Measurements from ENCODE around the gene IAH1. TPM values are rescaled to one million over a fixed set of nuclear protein-coding genes. Genes with fewer than 3 reads are reported as not detected.

IAH1 gene
- total and polyA plus RNA-seq, 2 donors (not counting 3 experiments of a cell fraction or from before 2014, with no cell fraction given): 43.4 to 44.0 TPM

DNA sequence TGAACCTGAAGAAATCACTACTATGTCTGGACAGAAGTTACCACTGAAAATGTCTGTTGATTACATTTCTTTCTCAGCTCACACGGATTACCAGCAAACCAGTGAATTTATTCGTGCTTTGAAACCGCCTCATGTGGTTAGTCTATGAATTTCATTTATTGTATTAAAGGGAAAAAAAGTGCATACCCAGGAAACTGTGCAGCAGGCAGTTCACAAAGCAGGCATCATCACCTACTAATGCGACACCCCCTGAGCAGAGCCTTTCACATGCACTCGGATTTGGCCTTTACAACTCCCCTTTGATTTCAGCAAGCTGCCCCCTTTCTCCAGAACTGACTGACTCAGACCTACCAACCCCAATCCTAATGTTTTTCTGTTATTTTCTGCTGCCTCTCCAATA lies 30.8 kb upstream of the IAH1 start:
- no peaks in the 10 kb centered on the region for H3K27me3 ChIP-seq (ENCODE audit: control insufficient read depth in 2 of 2, insufficient read depth in 2 of 2, low read length in 2 of 2)
- H3K4me1 ChIP-seq (ENCODE audit: control insufficient read depth, extremely low read depth, insufficient read depth, low read length): no peaks in the 10 kb centered on the region

More for the DNA sequence above, 30.8 kb upstream of the IAH1 start:
- peaks cover 9 to 15% of the 10 kb centered on the region in 2 experiments for H3K36me3 ChIP-seq (ENCODE audit: control insufficient read depth in 2 of 2, extremely low read depth in 1 of 2, insufficient read depth in 2 of 2, low read length in 2 of 2)
- no peaks in the 10 kb centered on the region for H3K79me2 ChIP-seq (ENCODE audit: control insufficient read depth, insufficient read depth, low read length)
- TF ChIP-seq MYC (IDR thresholded peaks at IDR 0.05; ENCODE audit: low read depth, low read length) (no peak), POLR2AphosphoS5 (IDR thresholded peaks at IDR 0.05; ENCODE audit: insufficient read depth, low read depth, low read length) (no peak), MAX (IDR thresholded peaks at IDR 0.05; ENCODE audit: insufficient read depth, insufficient read length) (no peak), GATA2 (IDR thresholded peaks at IDR 0.05; ENCODE audit: insufficient read depth, insufficient read length, low read depth, low read length) (no peak), JUN (IDR thresholded peaks at IDR 0.05; ENCODE audit: borderline replicate concordance, insufficient read depth, insufficient read length, low read depth) (no peak), CTCF (IDR thresholded peaks at IDR 0.05; ENCODE audit: extremely low read depth in 1 of 2, insufficient read depth in 1 of 2, low read depth in 1 of 2, low read length in 2 of 2) (no peak), POLR2A (IDR thresholded peaks at IDR 0.05; ENCODE audit: low read depth, low read length) (no peak), FOS (IDR thresholded peaks at IDR 0.05; ENCODE audit: borderline replicate concordance, insufficient read depth, low read length) (no peak), EZH2 (IDR thresholded peaks at IDR 0.05; ENCODE audit: borderline replicate concordance, low read depth, low read length, severe bottlenecking) (no peak)
- H3K9me3 ChIP-seq (replicated peaks; ENCODE audit: control insufficient read depth, insufficient read depth, low read length): no peaks in the 10 kb centered on the region
- ChIA-PET POLR2A (no interaction called here), CTCF (no interaction called here)
- DNase-seq (ENCODE audit: low read depth, low spot score) (no peak), FAIRE-seq (no peak)
- BruUV-seq (replicated peaks): no TSS peak
- H4K20me1 ChIP-seq (replicated peaks; ENCODE audit: control insufficient read depth, extremely low read depth, insufficient read depth, low read length): no peaks in the 10 kb centered on the region
- H3K9me1 ChIP-seq (replicated peaks; ENCODE audit: control insufficient read depth, extremely low read depth, insufficient read depth, low read length): no peaks in the 10 kb centered on the region
- H3K4me3 ChIP-seq (replicated peaks in 1 of 3; ENCODE audit: insufficient read depth in 1 of 3, low read depth in 1 of 3, low read length in 3 of 3): no peak overlapping the region
- intact Hi-C loops (cut with micrococcal nuclease): no loop called here
- dilution Hi-C loops (cut with MboI; ENCODE audit: extremely low pct_ligation_motif_present, low sequenced_read_pairs): no loop called here
- H3K9ac ChIP-seq (replicated peaks; ENCODE audit: extremely low read depth, insufficient read depth, low read length): no peak overlapping the region
- no peak overlapping the region for H3K27ac ChIP-seq (ENCODE audit: insufficient read depth, low read depth, low read length)
- no peak overlapping the region for H2AFZ ChIP-seq (ENCODE audit: low read depth, low read length)
- H3K4me2 ChIP-seq (ENCODE audit: insufficient read depth, low read length): no peak overlapping the region

Measured in endothelial cell of umbilical vein (primary cell).